Prostate gland (tissue), 2 donors: ENCODE data around the gene EAF2.

Experiments
- POLR2A ChIP-seq: fragments of 450-650 bp; IDR thresholded peaks from one replicate; pipeline ENCODE4 v1.6.1; 2016; ENCODE audit warnings: antibody characterized with exemption, mild to moderate bottlenecking
- POLR2AphosphoS5 ChIP-seq: sonication (generic); formaldehyde crosslinking; IDR thresholded peaks from one replicate; pipeline ENCODE4 v1.6.1; 2017; ENCODE audit warnings: antibody characterized with exemption
- TF ChIP-seq, protein P1 (sequence below), 4 experiments: fragments of 200-600 bp in 2 of 4; fragments of 450-650 bp in 2 of 4; sonication (generic) in 2 of 4; IDR thresholded peaks; 1 replicate in 3 of 4; 2 replicates in 1 of 4; pipeline ENCODE4 v1.5.1; 2016 to 2019; ENCODE audit warnings: antibody characterized with exemption in 4 of 4, mild to moderate bottlenecking in 2 of 4, moderate library complexity in 2 of 4

DNA sequence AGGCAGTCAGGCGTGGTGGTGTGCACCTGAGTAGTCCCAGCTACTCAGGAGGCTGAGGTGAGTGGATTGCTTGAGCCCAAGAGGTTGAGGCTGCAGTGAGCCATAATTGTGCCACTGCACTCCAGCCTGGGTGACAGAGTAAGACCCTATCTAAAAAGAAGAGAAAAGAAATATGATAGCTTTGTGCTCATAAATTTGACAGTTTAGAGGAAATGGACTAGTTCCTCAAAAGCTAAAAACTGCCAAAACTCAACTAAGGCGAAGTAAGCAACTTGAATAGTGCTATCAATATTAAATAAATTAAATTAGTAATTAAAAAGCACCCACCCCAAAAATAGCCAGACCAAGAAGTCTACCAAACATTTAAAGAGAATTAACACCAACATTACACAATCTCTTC is 34.7 kb downstream of the EAF2 start:
- TF ChIP-seq, protein P1, sequence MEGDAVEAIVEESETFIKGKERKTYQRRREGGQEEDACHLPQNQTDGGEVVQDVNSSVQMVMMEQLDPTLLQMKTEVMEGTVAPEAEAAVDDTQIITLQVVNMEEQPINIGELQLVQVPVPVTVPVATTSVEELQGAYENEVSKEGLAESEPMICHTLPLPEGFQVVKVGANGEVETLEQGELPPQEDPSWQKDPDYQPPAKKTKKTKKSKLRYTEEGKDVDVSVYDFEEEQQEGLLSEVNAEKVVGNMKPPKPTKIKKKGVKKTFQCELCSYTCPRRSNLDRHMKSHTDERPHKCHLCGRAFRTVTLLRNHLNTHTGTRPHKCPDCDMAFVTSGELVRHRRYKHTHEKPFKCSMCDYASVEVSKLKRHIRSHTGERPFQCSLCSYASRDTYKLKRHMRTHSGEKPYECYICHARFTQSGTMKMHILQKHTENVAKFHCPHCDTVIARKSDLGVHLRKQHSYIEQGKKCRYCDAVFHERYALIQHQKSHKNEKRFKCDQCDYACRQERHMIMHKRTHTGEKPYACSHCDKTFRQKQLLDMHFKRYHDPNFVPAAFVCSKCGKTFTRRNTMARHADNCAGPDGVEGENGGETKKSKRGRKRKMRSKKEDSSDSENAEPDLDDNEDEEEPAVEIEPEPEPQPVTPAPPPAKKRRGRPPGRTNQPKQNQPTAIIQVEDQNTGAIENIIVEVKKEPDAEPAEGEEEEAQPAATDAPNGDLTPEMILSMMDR (IDR thresholded peaks at IDR 0.05): no peak
- no peak for TF ChIP-seq POLR2AphosphoS5
- no peak for TF ChIP-seq POLR2A
